Suprapubic skin (tissue), 4 donors: ENCODE measurements around the gene CASQ2.

Experiments used
- CTCF ChIP-seq, 2 donors: fragments of 200-600 bp in 1 of 2; fragments of 450-650 bp in 1 of 2; sonication (generic) in 1 of 2; IDR thresholded peaks; one replicate each; pipeline ENCODE4 v1.5.1; 2016 to 2019; ENCODE audit warnings: antibody characterized with exemption in 2 of 2, mild to moderate bottlenecking in 1 of 2, moderate library complexity in 1 of 2
- EP300 ChIP-seq: sonication (generic); formaldehyde crosslinking; IDR thresholded peaks from one replicate; pipeline ENCODE4 v1.6.1; 2017; ENCODE audit warnings: antibody characterized with exemption
- POLR2AphosphoS5 ChIP-seq, 3 donors: sonication (generic); formaldehyde crosslinking; IDR thresholded peaks; one replicate each; pipeline ENCODE4 v1.6.1; 2017; ENCODE audit warnings: antibody characterized with exemption in 3 of 3

- TF ChIP-seq EP300, result no peak
- TF ChIP-seq CTCF (IDR thresholded peaks at IDR 0.05), result no peak
- no peak for TF ChIP-seq POLR2AphosphoS5 (IDR thresholded peaks at IDR 0.05)
These were observed 22.4 kb downstream of the CASQ2 start for GRCh38 chr1:115746021-115746690.
